Calu3 (cell line): ENCODE measurements around the gene GIMAP5. TPM values are rescaled to one million over a fixed set of nuclear protein-coding genes. Genes with fewer than 3 reads are reported as not detected.

Source experiments
- BruUV-seq: library from RNA; stranded (reverse); fragments of 400-500 nt; replicated peaks from 2 replicates; lab custom pipeline; 2021; lab: Mats Ljungman, UMichigan
- CTCF ChIA-PET: fragments of 300-600 bp; sonication (Branson Sonifier 250); formaldehyde crosslinking; loops from one replicate; lab custom pipeline; 2022; ENCODE audit warnings: antibody characterized with exemption; lab: Charles Lee
- DNase-seq: peaks from one replicate; pipeline ENCODE4 v3.0.0; 2022
- H3K27ac Mint-ChIP-seq: one replicate; pipeline ENCODE4 v1.8.0; 2022; ENCODE audit warnings: mixed read lengths; ENCODE audit not compliant: unreplicated experiment
- H3K27me3 Mint-ChIP-seq: one replicate; pipeline ENCODE4 v1.8.0; 2022; ENCODE audit warnings: mixed read lengths; ENCODE audit not compliant: unreplicated experiment
- H3K36me3 Mint-ChIP-seq: one replicate; pipeline ENCODE4 v1.8.0; 2022; ENCODE audit warnings: mild to moderate bottlenecking, moderate library complexity, mixed read lengths; ENCODE audit not compliant: insufficient read depth, unreplicated experiment
- H3K4me1 Mint-ChIP-seq: one replicate; pipeline ENCODE4 v1.8.0; 2022; ENCODE audit warnings: mild to moderate bottlenecking, low read depth, mixed read lengths; ENCODE audit not compliant: unreplicated experiment
- H3K4me3 Mint-ChIP-seq: one replicate; pipeline ENCODE4 v1.8.0; 2022; ENCODE audit warnings: mild to moderate bottlenecking, low read depth, moderate library complexity, mixed read lengths; ENCODE audit not compliant: unreplicated experiment
- H3K9me3 Mint-ChIP-seq: one replicate; pipeline ENCODE4 v1.8.0; 2022; ENCODE audit warnings: low read depth, mixed read lengths; ENCODE audit not compliant: unreplicated experiment
- intact Hi-C: fragments of 100-400 bp; cut with micrococcal nuclease; formaldehyde crosslinking; loops from one replicate; pipeline ENCODE4 v1.10.0; 2022; ENCODE audit not compliant: unreplicated experiment
- total RNA-seq: library from RNA; stranded (reverse); gene quantifications from 2 replicates; pipeline ENCODE4 v1.2.3, GENCODE V29; 2022
- TF ChIP-seq, protein P1 (sequence below): fragments of 200-600 bp; IDR thresholded peaks from one replicate; pipeline ENCODE4 v1.8.0; 2022; ENCODE audit warnings: antibody characterized with exemption; ENCODE audit not compliant: unreplicated experiment

The GIMAP5 gene
- total RNA-seq, 1 experiment from 2014 or later, result not detected

DNA sequence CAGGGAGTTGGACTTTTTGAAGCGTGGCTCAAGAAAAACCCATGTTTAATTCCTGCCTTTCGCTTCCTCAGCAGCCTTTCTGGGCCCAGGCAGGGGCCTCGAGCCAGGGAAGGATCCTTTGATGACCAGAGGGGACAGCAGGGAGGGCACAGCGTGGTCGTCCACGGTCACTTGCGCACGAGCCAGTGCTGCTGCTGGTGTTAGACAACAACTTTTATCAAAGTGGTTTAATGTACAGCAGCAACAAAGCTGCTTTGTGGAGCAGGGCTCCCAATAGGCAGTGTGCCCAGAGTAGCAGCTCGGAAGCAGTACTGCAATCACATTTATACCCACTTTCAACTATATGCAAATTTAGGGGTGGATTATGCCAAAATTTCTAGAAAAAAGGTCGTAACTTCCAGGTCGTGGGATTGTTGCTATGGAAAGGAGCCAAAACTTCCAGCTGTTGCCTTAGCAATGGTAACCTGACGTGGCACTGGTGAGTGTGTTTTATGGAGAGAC is 14.7 kb upstream of the GIMAP5 start:
- H3K27me3 Mint-ChIP-seq, result peaks cover 35% of the 10 kb centered on the region
- no TSS peak for BruUV-seq
- no peak for DNase-seq
- no peak overlapping the region for H3K4me3 Mint-ChIP-seq
- intact Hi-C loops, result no loop called here
- H3K9me3 Mint-ChIP-seq, result no peaks in the 10 kb centered on the region
- CTCF ChIA-PET, result no interaction called here
- no peak overlapping the region for H3K27ac Mint-ChIP-seq
- peaks cover 2% of the 10 kb centered on the region for H3K4me1 Mint-ChIP-seq
- H3K36me3 Mint-ChIP-seq, result no peaks in the 10 kb centered on the region
- TF ChIP-seq, protein P1, sequence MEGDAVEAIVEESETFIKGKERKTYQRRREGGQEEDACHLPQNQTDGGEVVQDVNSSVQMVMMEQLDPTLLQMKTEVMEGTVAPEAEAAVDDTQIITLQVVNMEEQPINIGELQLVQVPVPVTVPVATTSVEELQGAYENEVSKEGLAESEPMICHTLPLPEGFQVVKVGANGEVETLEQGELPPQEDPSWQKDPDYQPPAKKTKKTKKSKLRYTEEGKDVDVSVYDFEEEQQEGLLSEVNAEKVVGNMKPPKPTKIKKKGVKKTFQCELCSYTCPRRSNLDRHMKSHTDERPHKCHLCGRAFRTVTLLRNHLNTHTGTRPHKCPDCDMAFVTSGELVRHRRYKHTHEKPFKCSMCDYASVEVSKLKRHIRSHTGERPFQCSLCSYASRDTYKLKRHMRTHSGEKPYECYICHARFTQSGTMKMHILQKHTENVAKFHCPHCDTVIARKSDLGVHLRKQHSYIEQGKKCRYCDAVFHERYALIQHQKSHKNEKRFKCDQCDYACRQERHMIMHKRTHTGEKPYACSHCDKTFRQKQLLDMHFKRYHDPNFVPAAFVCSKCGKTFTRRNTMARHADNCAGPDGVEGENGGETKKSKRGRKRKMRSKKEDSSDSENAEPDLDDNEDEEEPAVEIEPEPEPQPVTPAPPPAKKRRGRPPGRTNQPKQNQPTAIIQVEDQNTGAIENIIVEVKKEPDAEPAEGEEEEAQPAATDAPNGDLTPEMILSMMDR, result no peak

DNA sequence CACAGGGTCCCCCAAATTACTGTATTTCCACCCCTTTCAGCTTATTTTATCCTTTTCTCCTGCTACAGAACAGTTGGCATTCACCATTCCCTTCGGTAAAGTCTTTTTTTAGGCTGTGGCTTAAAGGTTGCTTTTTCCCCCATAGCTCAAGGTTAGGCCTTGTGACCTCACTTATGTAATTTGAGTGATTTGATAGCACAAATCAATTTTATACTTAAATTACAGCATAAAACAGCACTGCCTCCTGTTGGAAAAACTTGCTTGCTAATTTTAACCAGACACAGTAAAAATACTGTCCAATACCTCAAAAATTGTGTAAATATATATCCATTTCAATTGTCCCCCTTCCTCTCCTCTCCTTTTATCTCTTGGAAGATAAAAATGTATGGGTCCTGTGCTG is 13.8 kb upstream of the GIMAP5 start:
- Mint-ChIP-seq H3K36me3 (no peaks in the 10 kb centered on the region), H3K4me3 (no peak overlapping the region), H3K27ac (no peak overlapping the region), H3K4me1 (peaks cover 6% of the 10 kb centered on the region), H3K9me3 (peaks cover under 1% of the 10 kb centered on the region), H3K27me3 (peaks cover 35% of the 10 kb centered on the region)
- BruUV-seq, result no TSS peak
- DNase-seq, result no peak
- intact Hi-C loops, result no loop called here
- TF ChIP-seq, protein P1, result no peak
- CTCF ChIA-PET, result no interaction called here

DNA sequence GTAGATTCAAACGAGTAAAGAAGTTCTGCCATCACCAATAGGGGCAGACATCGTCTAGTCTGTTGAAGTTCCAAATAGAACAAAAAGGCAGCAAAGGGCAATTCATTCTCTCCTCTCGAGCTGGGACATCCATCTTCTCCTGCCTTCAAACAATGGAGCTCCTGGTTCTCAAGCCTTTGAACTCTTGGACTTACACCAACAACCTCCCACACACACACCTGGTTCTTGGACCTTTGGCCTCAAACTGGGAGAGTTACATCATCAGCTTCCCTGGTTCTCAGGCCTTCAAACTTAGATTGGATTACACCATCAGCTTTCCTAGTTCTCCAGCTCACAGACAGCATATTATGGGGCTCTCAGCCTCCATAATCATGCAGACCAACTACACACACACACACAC is 9.8 kb upstream of the GIMAP5 start:
- peaks cover 4% of the 10 kb centered on the region for H3K9me3 Mint-ChIP-seq
- no peak overlapping the region for H3K4me3 Mint-ChIP-seq
- H3K27me3 Mint-ChIP-seq, result peaks cover 41% of the 10 kb centered on the region
- intact Hi-C loops, result no loop called here
- H3K27ac Mint-ChIP-seq, result no peak overlapping the region
- no peak for DNase-seq
- CTCF ChIA-PET, result no interaction called here
- H3K4me1 Mint-ChIP-seq, result peaks cover 6% of the 10 kb centered on the region
- TF ChIP-seq, protein P1, result no peak
- no TSS peak for BruUV-seq
- H3K36me3 Mint-ChIP-seq, result no peaks in the 10 kb centered on the region

DNA sequence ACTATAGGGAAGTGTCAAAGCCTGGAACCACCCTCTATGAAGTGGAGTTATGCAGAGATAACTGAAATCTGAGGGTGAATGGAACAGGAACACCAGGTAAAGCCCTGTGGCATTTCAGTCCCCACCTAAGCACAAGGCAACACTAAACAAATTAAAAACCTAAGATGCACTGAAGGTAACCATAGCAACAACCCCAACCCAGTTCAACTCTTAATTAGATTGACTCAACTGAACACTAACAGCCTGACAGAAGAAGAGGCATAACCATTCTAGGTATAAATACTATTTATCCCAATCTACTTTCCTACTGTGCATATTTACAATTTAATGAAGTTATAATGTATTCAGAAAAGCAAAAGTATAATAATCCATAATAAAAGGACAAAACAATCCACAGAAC is 9.2 kb upstream of the GIMAP5 start:
- Mint-ChIP-seq H3K9me3 (peaks cover 4% of the 10 kb centered on the region), H3K4me3 (no peak overlapping the region), H3K4me1 (peaks cover 6% of the 10 kb centered on the region), H3K36me3 (no peaks in the 10 kb centered on the region), H3K27ac (no peak overlapping the region), H3K27me3 (peaks cover 48% of the 10 kb centered on the region)
- CTCF ChIA-PET, result no interaction called here
- TF ChIP-seq, protein P1, result no peak
- no peak for DNase-seq
- intact Hi-C loops, result no loop called here
- BruUV-seq, result no TSS peak
